ENCODE results near the gene MYH13.
A peak's percentile ranks its signal among the peaks of the same experiment; 100 is the strongest.

MYH13 gene

DNA sequence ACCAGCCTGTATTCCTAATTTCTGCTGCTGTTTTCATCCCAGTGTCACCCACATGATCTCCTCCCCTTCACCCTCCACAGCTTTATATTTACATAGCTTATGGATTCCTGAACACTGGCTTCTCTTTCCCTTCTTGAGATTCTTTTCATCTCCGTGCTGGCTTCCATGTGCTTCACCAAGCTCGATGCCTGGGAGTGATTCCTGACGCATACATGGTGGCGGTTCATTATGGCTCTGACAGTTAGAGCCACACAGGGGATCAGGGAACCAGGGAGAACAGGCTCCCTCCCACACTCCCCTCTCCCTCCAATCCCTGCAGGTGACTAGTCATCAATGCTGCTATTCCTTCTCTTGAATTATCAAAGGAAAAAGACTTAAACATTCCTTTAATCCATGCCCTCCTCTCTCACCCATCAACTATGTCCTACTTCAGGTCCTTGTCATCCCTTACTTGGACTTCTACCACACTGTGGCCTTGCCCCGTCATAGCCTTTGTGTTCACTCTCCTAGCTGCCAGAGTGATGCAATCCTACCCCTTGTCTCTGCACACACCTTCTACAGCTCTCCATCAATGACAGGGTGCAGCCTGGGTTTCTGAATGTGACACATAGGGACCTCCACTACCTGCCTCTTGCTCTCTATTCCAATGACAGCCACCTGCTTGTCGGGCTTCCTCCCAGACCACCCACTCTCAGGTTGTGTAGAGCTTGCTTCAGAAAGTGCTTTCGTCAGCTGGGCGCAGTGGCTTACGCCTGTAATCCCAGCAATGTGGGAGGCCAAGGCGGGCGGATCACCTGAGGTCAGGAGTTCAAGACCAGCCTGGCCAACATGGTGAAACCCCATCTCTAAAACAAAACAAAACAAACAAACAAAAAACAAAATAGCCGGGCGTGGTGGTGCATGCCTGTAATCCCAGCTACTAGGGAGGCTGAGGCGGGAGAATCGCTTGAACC lies 43.6 kb downstream of the MYH13 start:
- H3K27ac Mint-ChIP-seq = no peak overlapping the region
- H3K9me3 Mint-ChIP-seq = no peaks in the 10 kb centered on the region
- H3K4me3 Mint-ChIP-seq = no peak overlapping the region
- peaks cover 3% of the 10 kb centered on the region for H3K4me1 Mint-ChIP-seq
- H3K36me3 Mint-ChIP-seq = no peaks in the 10 kb centered on the region
- peaks cover 6% of the 10 kb centered on the region for H3K27me3 Mint-ChIP-seq
- ATAC-seq (ENCODE audit: low read depth) (no peak), DNase-seq (ENCODE audit: low spot score in 2 of 2) (no peak)

DNA sequence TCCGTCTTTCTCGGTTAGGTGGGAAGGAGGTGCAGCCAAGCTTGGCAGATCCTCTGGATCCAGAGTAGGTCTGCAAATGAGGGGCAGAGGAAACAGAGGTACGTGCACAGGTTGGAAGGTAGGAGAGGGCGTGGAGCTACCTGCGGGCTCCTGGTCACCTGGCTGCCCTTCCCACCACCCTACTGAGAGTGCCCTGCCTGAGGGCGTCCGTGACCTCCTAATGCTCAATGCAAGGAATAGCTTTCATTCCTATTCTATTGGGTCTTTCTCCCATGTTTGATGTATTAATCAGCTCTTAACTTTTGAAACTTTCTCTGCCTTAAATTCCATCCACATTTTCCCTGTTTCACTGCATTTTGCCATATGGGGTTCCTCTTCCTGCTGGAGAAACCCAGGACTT lies 44.6 kb downstream of the MYH13 start:
- H3K4me3 Mint-ChIP-seq = no peak overlapping the region
- H3K9me3 Mint-ChIP-seq = peaks cover 1% of the 10 kb centered on the region
- H3K4me1 Mint-ChIP-seq = peaks cover 3% of the 10 kb centered on the region
- H3K36me3 Mint-ChIP-seq = no peaks in the 10 kb centered on the region
- DNase-seq (ENCODE audit: low spot score in 2 of 2) (no peak), ATAC-seq (ENCODE audit: low read depth) (no peak)
- peaks cover 6% of the 10 kb centered on the region for H3K27me3 Mint-ChIP-seq
- no peak overlapping the region for H3K27ac Mint-ChIP-seq

DNA sequence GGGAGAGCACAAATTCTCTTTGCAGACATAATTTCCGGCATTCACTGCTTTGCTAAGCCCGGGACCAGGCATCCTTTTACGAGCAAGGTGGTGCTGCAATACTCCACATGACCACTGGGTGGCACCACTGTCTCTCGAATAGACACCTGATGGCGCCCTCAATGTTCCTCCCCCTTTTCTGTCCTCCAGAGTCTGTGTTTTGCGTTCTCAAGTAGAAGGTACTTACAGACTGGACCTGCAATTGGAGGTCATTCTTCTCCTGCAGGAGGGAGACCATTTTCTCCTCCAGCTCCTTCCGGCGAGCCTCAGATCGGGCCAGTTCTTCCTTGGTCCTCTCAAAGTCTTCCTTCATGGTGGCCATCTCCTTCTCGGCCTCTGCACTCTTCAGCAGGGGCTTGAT lies 45.2 kb downstream of the MYH13 start:
- peaks cover 6% of the 10 kb centered on the region for H3K27me3 Mint-ChIP-seq
- ATAC-seq (ENCODE audit: low read depth) (no peak), DNase-seq (ENCODE audit: low spot score in 2 of 2) (peak; percentile 42 to 63)
- no peak overlapping the region for H3K27ac Mint-ChIP-seq
- H3K36me3 Mint-ChIP-seq = no peaks in the 10 kb centered on the region
- H3K9me3 Mint-ChIP-seq = peaks cover 1% of the 10 kb centered on the region
- H3K4me1 Mint-ChIP-seq = peaks cover 3% of the 10 kb centered on the region
- no peak overlapping the region for H3K4me3 Mint-ChIP-seq

DNA sequence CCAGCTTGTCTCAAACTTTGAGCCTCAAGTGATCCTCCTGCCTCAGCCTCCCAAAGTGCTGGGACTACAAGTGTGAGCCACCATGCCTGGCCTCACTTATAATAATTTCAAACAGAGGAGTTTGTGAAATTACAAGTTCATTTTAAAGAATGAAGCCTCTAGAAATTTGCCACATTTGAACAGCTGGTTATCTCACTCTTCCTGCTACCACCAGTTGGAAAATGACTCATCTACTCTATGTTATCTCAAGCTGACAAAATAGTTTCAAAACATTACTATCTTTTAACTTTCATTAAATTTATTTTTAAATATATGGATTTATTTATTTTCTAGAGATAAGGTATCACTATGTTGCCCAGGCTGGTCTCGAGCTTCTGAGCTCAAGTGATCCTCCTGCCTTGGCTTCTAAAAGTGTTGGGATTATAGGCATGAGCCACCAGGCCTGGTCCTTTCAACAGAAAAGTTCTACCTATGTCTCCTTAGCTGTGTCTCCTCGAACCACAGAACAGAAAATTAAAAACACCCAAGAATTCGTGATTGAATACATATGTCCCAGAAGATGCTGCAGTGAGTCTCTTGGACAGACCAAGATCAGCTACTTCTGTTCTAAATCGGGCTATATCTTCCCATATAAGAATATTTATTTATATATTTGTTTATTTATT lies 47.6 kb downstream of the MYH13 start:
- no peak overlapping the region for H3K4me3 Mint-ChIP-seq
- no peaks in the 10 kb centered on the region for H3K36me3 Mint-ChIP-seq
- DNase-seq (ENCODE audit: low spot score in 2 of 2) = no peak
- peaks cover 3% of the 10 kb centered on the region for H3K4me1 Mint-ChIP-seq
- ATAC-seq (ENCODE audit: low read depth) = no peak
- H3K27ac Mint-ChIP-seq = no peak overlapping the region
- H3K27me3 Mint-ChIP-seq = peaks cover 6% of the 10 kb centered on the region
- H3K9me3 Mint-ChIP-seq = peaks cover 1% of the 10 kb centered on the region

DNA sequence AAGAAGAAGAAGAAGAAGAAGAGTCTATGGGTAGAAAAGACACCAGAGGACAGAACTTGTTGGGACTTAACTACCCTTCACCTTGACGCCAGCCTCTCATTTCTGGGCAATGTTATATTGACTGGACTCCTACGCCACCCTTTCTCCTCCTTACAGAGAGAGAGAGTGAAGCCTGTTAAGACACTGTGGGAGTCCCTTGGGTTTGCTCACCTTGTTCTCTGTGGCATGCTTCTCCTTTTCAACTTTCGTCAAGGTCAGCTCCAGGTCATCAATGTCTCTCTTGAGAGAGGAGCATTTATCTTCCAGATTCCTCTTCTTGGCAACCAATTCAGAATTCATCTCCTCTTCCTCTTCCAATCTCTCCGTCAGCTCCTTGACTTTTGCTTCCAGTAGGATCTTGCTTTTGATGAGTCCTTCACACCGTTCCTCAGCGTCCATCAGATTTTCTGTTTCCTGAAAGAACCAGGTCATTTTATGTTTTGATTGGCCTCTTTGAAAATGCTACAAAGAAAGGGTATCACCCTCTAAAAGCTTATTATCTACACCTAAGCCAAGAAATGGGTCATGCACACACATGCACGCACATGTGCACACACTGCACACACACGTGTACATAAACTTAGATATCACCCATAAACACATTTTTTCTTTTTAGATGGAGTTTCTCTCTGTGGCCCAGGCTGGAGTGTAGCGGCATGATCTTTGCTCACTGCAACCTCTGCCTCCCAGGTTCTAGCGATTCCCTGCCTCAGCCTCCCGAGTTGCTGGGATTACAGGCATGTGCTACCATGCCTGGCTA lies 48.8 kb downstream of the MYH13 start:
- Mint-ChIP-seq H3K9me3 (peaks cover 1% of the 10 kb centered on the region), H3K4me3 (no peak overlapping the region), H3K27ac (no peak overlapping the region), H3K27me3 (peaks cover 2% of the 10 kb centered on the region), H3K4me1 (peaks cover 3% of the 10 kb centered on the region), H3K36me3 (no peaks in the 10 kb centered on the region)
- no peak for ATAC-seq (ENCODE audit: low read depth)
- DNase-seq (ENCODE audit: low spot score in 2 of 2) = no peak

DNA sequence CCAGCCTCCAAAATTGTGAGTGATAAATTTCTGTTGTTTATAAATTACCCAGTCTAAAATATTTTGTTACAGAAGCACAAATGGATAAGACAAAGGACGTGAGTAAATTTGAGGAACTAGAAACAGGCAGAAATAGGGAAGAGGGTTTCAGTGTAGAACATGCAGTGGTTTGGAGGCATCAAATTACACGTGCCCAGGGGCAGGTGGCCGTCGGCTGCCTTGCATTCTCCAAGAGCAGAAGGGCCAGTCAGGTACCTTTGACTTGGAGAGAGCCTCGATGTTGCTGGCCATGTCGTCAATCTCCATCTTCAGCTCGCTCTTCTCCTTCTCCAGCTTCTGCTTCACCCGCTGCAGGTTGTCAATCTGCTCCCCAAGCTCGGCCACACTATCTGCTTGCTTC lies 54.3 kb downstream of the MYH13 start:
- H3K4me1 Mint-ChIP-seq = no peaks in the 10 kb centered on the region
- DNase-seq (ENCODE audit: low spot score in 2 of 2) = no peak
- no peak overlapping the region for H3K27ac Mint-ChIP-seq
- peaks cover 3% of the 10 kb centered on the region for H3K27me3 Mint-ChIP-seq
- H3K36me3 Mint-ChIP-seq = no peaks in the 10 kb centered on the region
- H3K4me3 Mint-ChIP-seq = no peak overlapping the region
- no peak for ATAC-seq (ENCODE audit: low read depth)
- no peaks in the 10 kb centered on the region for H3K9me3 Mint-ChIP-seq

DNA sequence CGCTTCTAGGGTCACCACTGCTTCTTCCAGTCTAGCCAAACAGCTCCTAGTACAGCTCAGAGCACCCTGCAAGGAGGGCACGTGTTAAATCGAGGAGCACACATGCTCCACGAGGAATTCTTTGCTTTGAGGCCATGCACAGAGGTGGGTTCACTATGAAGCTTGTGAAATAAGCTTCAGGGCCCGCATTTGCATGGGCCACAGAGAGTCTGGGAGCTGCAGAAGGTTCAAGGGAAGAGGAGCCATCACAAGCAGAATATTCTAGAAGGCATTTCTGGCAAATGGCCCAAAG lies 55.3 kb downstream of the MYH13 start:
- ATAC-seq (ENCODE audit: low read depth) (no peak), DNase-seq (ENCODE audit: low spot score in 2 of 2) (no peak)
- Mint-ChIP-seq H3K27ac (no peak overlapping the region), H3K4me3 (no peak overlapping the region), H3K36me3 (no peaks in the 10 kb centered on the region), H3K27me3 (peaks cover 3% of the 10 kb centered on the region), H3K4me1 (no peaks in the 10 kb centered on the region), H3K9me3 (no peaks in the 10 kb centered on the region)

DNA sequence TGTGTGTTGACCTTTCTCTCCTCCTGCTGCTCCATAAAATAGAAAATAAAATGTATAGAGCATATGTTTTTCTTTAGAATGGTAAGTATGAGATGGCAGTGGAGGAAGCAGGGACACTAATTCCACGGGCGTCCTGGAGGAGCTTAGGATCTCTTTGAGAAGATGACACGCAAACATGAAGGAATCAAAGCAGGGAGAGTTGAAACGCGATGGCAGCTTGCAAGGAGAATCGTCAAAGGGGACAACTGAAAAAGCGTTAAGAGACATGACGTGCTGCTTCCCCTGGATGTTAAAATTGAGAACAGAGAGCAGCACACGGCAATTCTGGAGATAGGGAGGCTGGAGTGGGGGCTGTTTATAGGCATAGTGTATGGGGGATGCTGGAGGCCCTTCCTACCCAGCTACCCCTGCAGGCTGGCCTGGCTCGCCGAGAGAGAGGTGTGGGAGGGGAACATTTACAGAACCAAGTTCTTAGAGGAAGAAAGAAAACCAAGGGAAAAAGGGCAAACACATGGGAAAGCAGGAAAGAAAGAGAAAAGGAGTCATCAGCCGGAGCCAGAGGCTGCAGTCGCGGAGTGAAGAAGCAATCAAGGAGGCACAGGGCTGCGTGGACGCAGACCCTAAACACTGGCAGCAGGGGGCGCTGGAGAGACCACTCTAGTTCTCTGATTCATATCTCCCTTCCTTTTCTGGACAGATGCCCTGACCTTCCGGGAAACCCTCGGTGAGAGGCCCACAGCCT lies 55.8 kb downstream of the MYH13 start:
- ATAC-seq (ENCODE audit: low read depth) (no peak), DNase-seq (ENCODE audit: low spot score in 2 of 2) (no peak)
- H3K4me3 Mint-ChIP-seq = no peak overlapping the region
- H3K4me1 Mint-ChIP-seq = no peaks in the 10 kb centered on the region
- H3K36me3 Mint-ChIP-seq = no peaks in the 10 kb centered on the region
- no peaks in the 10 kb centered on the region for H3K9me3 Mint-ChIP-seq
- no peak overlapping the region for H3K27ac Mint-ChIP-seq
- H3K27me3 Mint-ChIP-seq = peaks cover 3% of the 10 kb centered on the region

DNA sequence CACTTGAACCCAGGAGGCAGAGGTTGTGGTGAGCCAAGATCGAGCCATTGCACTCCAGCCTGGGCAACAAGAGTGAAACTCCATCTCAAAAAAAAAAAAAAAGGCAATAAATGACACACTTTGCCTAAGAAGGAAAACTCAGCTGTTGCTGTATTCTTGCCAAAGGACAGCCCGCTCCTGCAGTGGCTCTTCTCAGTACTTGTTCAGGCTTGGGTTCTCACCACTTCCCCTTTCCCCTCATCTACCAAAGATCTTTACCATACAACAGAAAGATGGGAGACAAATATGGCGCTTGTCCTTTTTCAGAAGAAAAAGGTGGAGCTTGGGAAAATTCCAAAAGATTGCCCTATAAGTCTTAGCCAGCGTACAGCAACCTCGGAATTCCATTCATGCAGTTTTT lies 58.5 kb downstream of the MYH13 start:
- Mint-ChIP-seq H3K9me3 (peaks cover 2% of the 10 kb centered on the region), H3K27me3 (peaks cover 5% of the 10 kb centered on the region), H3K36me3 (no peaks in the 10 kb centered on the region), H3K27ac (no peak overlapping the region), H3K4me3 (no peak overlapping the region), H3K4me1 (no peaks in the 10 kb centered on the region)
- ATAC-seq (ENCODE audit: low read depth) (no peak), DNase-seq (ENCODE audit: low spot score in 2 of 2) (no peak)

DNA sequence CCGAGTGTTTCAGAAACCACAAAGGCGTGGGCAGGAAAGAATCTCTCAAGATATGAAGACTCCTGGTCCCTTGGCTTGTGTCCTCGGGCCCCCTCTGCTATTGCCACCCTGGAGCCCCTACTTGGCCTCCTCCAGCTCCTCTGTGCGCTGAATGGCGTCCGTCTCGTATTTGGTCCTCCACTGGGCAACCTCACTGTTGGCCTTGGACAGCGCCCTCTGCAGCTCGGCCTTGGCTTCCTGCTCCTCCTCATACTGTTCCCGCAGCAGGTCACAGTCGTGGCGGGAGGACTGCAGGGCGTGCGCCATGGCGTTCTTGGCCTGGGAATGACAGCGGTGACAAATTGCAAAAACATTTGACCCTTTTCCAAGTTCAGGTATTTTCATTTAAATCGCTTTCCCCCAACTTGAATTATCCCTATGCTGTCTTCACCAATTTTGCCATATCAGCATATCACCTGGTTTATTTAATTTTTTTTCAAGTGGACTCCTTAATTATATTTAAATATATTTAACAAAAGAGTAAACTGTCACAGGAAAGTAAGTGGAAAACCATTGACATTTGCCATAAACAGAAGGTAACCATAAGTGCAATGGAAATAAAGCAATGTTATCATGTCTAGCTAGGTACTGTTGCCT lies 59.7 kb downstream of the MYH13 start:
- no peak for DNase-seq (ENCODE audit: low spot score in 2 of 2)

DNA sequence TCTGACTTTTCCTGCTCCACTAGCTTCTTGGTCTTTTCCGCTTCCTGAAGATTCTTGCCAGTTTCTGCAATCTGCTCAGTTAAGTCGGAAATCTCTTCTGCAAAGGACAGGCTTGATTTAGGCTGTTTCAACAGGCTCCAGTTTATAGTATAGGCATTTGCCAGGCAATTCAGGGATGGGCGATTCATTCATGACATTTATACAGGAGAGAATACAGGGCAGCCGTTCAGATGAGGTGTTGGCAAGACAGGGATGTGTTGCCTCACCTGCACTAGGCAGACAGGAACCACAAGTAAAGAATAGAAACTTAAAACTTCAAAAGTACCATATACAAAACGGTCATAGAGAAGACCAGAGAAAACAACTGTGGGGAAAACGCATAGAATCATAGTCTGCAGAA lies 61.7 kb downstream of the MYH13 start:
- ATAC-seq (ENCODE audit: low read depth) (no peak), DNase-seq (ENCODE audit: low spot score in 2 of 2) (no peak)
- Mint-ChIP-seq H3K27me3 (peaks cover 5% of the 10 kb centered on the region), H3K27ac (no peak overlapping the region), H3K9me3 (peaks cover 2% of the 10 kb centered on the region), H3K4me3 (no peak overlapping the region), H3K4me1 (no peaks in the 10 kb centered on the region), H3K36me3 (no peaks in the 10 kb centered on the region)

More for the DNA sequence above, 59.7 kb downstream of the MYH13 start:
- H3K9me3 Mint-ChIP-seq = peaks cover 2% of the 10 kb centered on the region
- no peaks in the 10 kb centered on the region for H3K36me3 Mint-ChIP-seq
- no peak overlapping the region for H3K4me3 Mint-ChIP-seq
- H3K27me3 Mint-ChIP-seq = peaks cover 5% of the 10 kb centered on the region
- no peak for ATAC-seq (ENCODE audit: low read depth)
- H3K27ac Mint-ChIP-seq = no peak overlapping the region
- no peaks in the 10 kb centered on the region for H3K4me1 Mint-ChIP-seq

DNA sequence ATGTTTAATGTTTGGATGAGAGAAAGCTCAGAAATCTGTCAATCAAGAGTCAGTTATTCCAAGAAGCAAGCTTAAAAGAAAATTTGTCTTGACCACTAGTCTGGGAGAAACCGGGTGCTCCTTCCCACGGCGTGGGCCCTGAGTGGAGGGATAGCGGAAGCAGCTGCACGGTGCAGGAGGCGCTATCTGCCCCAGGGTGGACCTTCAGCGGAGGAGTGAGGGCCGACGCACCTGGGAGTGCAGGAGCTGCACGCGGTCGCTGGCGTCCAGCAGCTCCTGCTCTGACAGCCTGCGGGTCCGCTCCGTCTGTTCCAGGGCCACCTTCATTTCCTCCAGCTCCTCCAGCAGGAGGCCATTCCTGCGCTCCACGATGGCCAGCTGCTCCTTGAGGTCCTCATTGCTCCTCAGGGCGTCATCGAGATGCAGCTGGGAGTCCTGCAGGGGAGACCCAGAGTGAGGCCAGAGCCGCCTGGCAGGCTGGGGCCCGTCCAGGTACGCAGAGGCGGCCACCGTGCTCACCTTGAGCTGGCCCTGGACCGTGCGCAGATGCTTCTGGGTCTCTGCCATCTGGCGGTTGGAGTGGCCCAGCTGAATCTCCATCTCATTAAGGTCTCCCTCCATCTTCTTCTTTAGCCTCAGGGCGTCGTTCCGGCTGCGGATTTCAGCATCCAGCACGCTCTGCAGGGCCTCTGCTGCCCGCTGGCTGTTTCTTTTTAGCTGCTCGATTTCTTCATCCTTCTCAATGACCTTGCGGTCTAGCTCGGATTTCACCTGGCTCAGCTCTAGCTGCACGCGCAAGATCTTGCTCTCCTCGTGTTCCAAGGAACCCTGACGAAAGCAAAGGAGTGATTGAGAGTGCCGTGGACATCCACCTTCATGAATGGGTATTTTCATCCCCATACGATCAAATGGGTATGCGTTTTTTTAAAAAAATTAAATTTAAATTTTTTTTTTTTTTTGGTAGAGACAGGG lies 63.5 kb downstream of the MYH13 start:
- no peak for ATAC-seq (ENCODE audit: low read depth)
- peaks cover 2% of the 10 kb centered on the region for H3K9me3 Mint-ChIP-seq
- H3K27ac Mint-ChIP-seq = no peak overlapping the region
- no peaks in the 10 kb centered on the region for H3K4me1 Mint-ChIP-seq
- no peaks in the 10 kb centered on the region for H3K36me3 Mint-ChIP-seq
- H3K4me3 Mint-ChIP-seq = no peak overlapping the region
- H3K27me3 Mint-ChIP-seq = peaks cover 2% of the 10 kb centered on the region
- no peak for DNase-seq (ENCODE audit: low spot score in 2 of 2)

Data from memory B cell (primary cell).